Natural killer cell (primary cell): Measurements from ENCODE around the gene IREB2. TPM values are rescaled to one million over a fixed set of nuclear protein-coding genes. Genes with fewer than 3 reads are reported as not detected.

Source experiments
- ATAC-seq, 3 donors: fragments of 150-1000 bp in 2 of 3; fragments of 200-7000 bp in 1 of 3; cut with Tn5 transposase; 1 replicate in 1 of 3; 2 replicates in 2 of 3; pipeline ENCODE4 v1.10.0; 2021; ENCODE audit warnings: mild to moderate bottlenecking in 2 of 3, moderate library complexity in 2 of 3
- DNase-seq, 2 donors: peaks; one replicate each; pipeline versions ENCODE4 v3.0.0 to v3.0.0-alpha.2; 2013 to 2021; ENCODE audit warnings: mixed read lengths in 1 of 2
- H3K27ac ChIP-seq: one replicate; pipeline ENCODE4 v1.5.1; 2013; ENCODE audit warnings: mild to moderate bottlenecking, low read length
- H3K27me3 ChIP-seq: one replicate; pipeline ENCODE4 v1.6.1; 2013; ENCODE audit warnings: low read length; ENCODE audit not compliant: control insufficient read depth, insufficient read depth
- H3K36me3 ChIP-seq: one replicate; pipeline ENCODE4 v1.6.1; 2013; ENCODE audit warnings: low read length; ENCODE audit not compliant: control insufficient read depth, insufficient read depth
- H3K4me1 ChIP-seq: one replicate; pipeline ENCODE4 v1.6.1; 2013; ENCODE audit warnings: low read length; ENCODE audit not compliant: control insufficient read depth, insufficient read depth
- H3K4me3 ChIP-seq: one replicate; pipeline ENCODE4 v1.5.1; 2013; ENCODE audit warnings: low read length
- H3K9me3 ChIP-seq: one replicate; pipeline ENCODE4 v1.6.1; 2013; ENCODE audit warnings: low read length; ENCODE audit not compliant: control insufficient read depth, insufficient read depth
- H3K27ac Mint-ChIP-seq, 2 donors: one replicate each; pipeline ENCODE4 v1.8.0; 2022; ENCODE audit warnings: mild to moderate bottlenecking in 2 of 2, mixed read lengths in 2 of 2, moderate library complexity in 1 of 2
- H3K27me3 Mint-ChIP-seq, 2 donors: one replicate each; pipeline ENCODE4 v1.8.0; 2022; ENCODE audit warnings: low read depth in 2 of 2, mixed read lengths in 2 of 2
- H3K36me3 Mint-ChIP-seq: one replicate; pipeline ENCODE4 v1.8.0; 2022; ENCODE audit warnings: mixed read lengths
- H3K4me1 Mint-ChIP-seq, 2 donors: one replicate each; pipeline ENCODE4 v1.8.0; 2022; ENCODE audit warnings: mixed read lengths in 2 of 2
- H3K4me3 Mint-ChIP-seq: one replicate; pipeline ENCODE4 v1.8.0; 2022; ENCODE audit warnings: mild to moderate bottlenecking, moderate library complexity, mixed read lengths
- H3K9me3 Mint-ChIP-seq, 2 donors: one replicate each; pipeline ENCODE4 v1.8.0; 2022; ENCODE audit warnings: mixed read lengths in 2 of 2
- CTCF ChIP-seq: fragments of 200-600 bp; IDR thresholded peaks from one replicate; pipeline ENCODE4 v1.8.0; 2022; ENCODE audit warnings: antibody characterized with exemption
- WGBS: methylation state at CpG from one replicate; pipeline ENCODE4 v1.1.7; 2013; ENCODE audit warnings: missing lambda C conversion rate; ENCODE audit not compliant: insufficient coverage; 5-methylcytosine and 5-hydroxymethylcytosine counted together
- intact Hi-C: fragments of 100-400 bp; cut with micrococcal nuclease; formaldehyde crosslinking; loops from one replicate; pipeline ENCODE4 v1.14.2; 2022
- total RNA-seq, 4 donors: library from RNA; stranded (reverse); fragments of 120-200 nt in 1 of 4; gene quantifications; one replicate each; pipeline versions ENCODE4 v1.2.3 to v1.2.4, GENCODE V29; 2013 to 2022

Gene IREB2
- total RNA-seq, 3 donors from 2014 or later (not counting 1 experiment from before 2014, with no cell fraction given), result 84.9 to 121 (median 99.0) TPM

DNA sequence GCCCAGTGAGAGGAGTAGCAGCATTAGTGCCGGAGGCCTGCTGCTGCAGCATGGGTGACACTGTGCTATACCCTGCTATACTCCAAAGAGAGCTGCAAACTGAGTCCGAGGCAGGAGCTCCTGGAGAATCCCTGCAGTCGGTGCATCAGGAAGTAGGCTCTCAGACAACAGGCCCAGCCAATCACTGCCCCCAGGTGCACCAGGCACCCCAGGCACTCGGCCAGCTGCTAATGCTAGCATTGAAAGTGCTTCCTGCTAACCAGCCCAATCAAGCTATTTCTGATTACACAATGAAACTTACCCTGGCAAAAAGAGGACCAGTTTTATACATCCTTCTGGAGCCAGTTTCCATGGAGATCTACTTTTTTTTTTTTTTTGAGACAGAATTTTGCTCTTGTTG lies 45.6 kb upstream of the IREB2 start:
- no peak for TF ChIP-seq CTCF
- no peaks in the 10 kb centered on the region for H3K9me3 Mint-ChIP-seq
- no peaks in the 10 kb centered on the region for H3K36me3 ChIP-seq
- no peak overlapping the region for H3K27ac Mint-ChIP-seq
- H3K4me1 ChIP-seq, result peaks cover 3% of the 10 kb centered on the region
- no peak for ATAC-seq
- no peaks in the 10 kb centered on the region for H3K36me3 Mint-ChIP-seq
- no peak overlapping the region for H3K4me3 ChIP-seq
- intact Hi-C loops, result no loop called here
- H3K4me3 Mint-ChIP-seq, result no peak overlapping the region
- WGBS, result 76% methylated on average over 4 of the region's 4 CpGs
- H3K4me1 Mint-ChIP-seq, result peaks cover 9 to 11% of the 10 kb centered on the region in 2 donors
- H3K27me3 Mint-ChIP-seq, result peaks cover 0 to 10% of the 10 kb centered on the region in 2 donors
- H3K9me3 ChIP-seq, result no peaks in the 10 kb centered on the region
- no peak for DNase-seq
- no peak overlapping the region for H3K27ac ChIP-seq
- H3K27me3 ChIP-seq, result no peaks in the 10 kb centered on the region

DNA sequence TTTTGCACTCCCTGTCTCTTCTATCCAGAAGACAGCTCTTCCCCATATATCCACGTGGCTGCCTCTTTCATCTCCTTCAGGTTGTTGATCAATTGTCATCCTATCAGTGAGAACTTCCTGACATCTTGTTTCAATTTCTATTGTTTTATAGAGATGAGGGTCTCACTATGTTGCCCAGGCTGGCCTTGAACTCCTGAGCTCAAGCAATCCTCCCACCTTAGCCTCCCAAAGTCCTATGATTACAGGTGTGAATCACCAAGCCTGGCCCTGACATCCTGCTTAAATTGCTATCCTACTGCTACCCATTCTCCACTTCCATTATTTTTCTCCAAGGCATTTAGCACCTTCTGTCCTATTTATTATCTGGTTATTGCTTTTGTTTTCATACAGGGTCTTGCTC lies 44.9 kb upstream of the IREB2 start:
- no peaks in the 10 kb centered on the region for H3K27me3 ChIP-seq
- H3K4me1 ChIP-seq, result peaks cover 8% of the 10 kb centered on the region
- no peak overlapping the region for H3K4me3 ChIP-seq
- H3K9me3 Mint-ChIP-seq, result no peaks in the 10 kb centered on the region
- DNase-seq, result no peak
- H3K36me3 Mint-ChIP-seq, result no peaks in the 10 kb centered on the region
- H3K27ac ChIP-seq, result no peak overlapping the region
- WGBS, result 75% methylated on average over 1 of the region's 1 CpG
- H3K9me3 ChIP-seq, result no peaks in the 10 kb centered on the region
- no peak for TF ChIP-seq CTCF
- no peak for ATAC-seq
- H3K27ac Mint-ChIP-seq, result no peak overlapping the region
- no peak overlapping the region for H3K4me3 Mint-ChIP-seq
- no peaks in the 10 kb centered on the region for H3K36me3 ChIP-seq
- peaks cover 16 to 17% of the 10 kb centered on the region in 2 donors for H3K4me1 Mint-ChIP-seq
- intact Hi-C loops, result no loop called here
- H3K27me3 Mint-ChIP-seq, result peaks cover 0 to 10% of the 10 kb centered on the region in 2 donors

GRCh38 chr15:78394026-78394425 lies 44.0 kb upstream of the IREB2 start:
- 74% methylated on average over 3 of the region's 3 CpGs for WGBS
- Histone ChIP-seq H3K27ac (no peak overlapping the region), H3K36me3 (no peaks in the 10 kb centered on the region), H3K27me3 (no peaks in the 10 kb centered on the region), H3K4me3 (no peak overlapping the region), H3K9me3 (no peaks in the 10 kb centered on the region), H3K4me1 (peaks cover 13% of the 10 kb centered on the region)
- no peaks in the 10 kb centered on the region for H3K9me3 Mint-ChIP-seq
- H3K27ac Mint-ChIP-seq, result no peak overlapping the region
- ATAC-seq, result no peak
- no peak for DNase-seq
- intact Hi-C loops, result no loop called here
- H3K27me3 Mint-ChIP-seq, result peaks cover 0 to 10% of the 10 kb centered on the region in 2 donors
- H3K4me1 Mint-ChIP-seq, result peaks cover 16 to 17% of the 10 kb centered on the region in 2 donors
- no peaks in the 10 kb centered on the region for H3K36me3 Mint-ChIP-seq
- no peak overlapping the region for H3K4me3 Mint-ChIP-seq
- TF ChIP-seq CTCF, result no peak

DNA sequence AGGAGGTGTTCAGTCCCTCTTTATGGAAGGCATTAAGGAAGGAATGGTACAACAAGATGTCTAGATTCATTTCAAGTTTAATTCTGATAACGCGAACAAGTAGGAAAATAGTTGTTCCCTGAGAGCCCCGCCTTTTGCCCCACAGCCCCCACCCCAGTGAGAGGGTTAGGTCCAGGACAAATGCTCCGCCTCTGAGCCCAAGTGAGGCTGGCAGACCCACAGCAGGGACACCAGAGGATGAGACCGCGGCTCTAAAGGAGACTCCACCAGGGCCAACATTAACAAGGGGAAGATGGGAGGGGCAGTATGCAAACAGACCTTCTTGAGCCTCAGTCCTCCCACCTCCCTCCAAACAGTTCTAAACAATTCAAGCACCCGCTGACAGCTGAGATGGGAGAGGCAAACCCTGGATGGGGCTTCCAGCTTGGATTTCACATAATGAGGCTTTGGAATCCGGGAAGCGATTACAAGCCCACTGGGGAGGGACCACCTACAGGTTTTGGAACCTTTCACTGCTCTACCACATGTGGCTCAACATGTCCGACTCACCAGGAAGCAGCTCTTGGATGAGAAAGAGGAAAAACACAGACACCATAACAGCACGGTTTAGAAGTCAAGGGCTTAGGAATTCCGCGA lies 42.9 kb upstream of the IREB2 start:
- H3K4me3 Mint-ChIP-seq, result no peak overlapping the region
- H3K27me3 Mint-ChIP-seq, result peaks cover 0 to 10% of the 10 kb centered on the region in 2 donors
- ATAC-seq, result no peak
- 93% methylated on average over 13 of the region's 13 CpGs for WGBS
- no peak overlapping the region for H3K27ac ChIP-seq
- no peaks in the 10 kb centered on the region for H3K27me3 ChIP-seq
- H3K27ac Mint-ChIP-seq, result no peak overlapping the region
- H3K4me1 Mint-ChIP-seq, result peaks cover 16 to 17% of the 10 kb centered on the region in 2 donors
- peaks cover 13% of the 10 kb centered on the region for H3K4me1 ChIP-seq
- H3K9me3 Mint-ChIP-seq, result no peaks in the 10 kb centered on the region
- DNase-seq, result no peak
- no peaks in the 10 kb centered on the region for H3K36me3 ChIP-seq
- H3K4me3 ChIP-seq, result no peak overlapping the region
- TF ChIP-seq CTCF, result no peak
- no peaks in the 10 kb centered on the region for H3K9me3 ChIP-seq
- intact Hi-C loops, result no loop called here
- H3K36me3 Mint-ChIP-seq, result no peaks in the 10 kb centered on the region
